ENCODE results near the gene SMIM14.
A peak's percentile ranks its signal among the peaks of the same experiment; 100 is the strongest.

The SMIM14 gene

DNA sequence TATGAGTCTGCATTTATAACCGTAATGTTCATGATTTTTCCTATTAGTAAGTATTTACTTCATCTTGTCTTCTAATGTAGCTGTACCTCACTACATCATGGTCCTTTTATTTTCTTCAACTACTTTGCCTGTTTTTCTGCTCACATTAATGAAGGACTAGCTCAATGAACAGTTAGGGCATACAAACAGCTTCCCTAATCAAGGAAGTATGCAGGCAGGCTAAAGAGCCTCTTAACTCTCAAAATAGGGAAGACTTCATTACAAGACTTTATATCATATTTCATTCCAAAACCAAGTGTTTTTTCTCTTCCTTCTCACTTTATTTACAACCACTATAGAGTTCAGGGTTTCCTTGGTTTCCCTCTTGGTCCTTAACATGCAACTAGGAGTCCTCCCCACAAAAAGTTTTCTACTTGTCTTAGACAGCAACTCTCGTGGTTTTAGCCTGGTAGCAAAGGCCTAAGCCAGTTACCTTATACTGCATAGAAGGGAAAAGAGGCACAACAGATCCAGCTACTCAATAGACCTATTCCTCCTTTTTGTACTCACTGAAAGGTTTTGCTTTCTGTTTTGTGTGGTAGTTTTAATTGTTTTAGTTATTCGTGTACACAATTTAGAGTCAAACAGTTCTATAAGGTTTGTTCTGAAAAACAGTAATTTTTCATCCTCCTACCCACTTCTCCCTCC is 40.8 kb downstream of the SMIM14 start:
- Histone ChIP-seq H3K27ac (ENCODE audit: poor library complexity, severe bottlenecking) (no peak overlapping the region), H3K4me1 (ENCODE audit: insufficient read depth, poor library complexity, severe bottlenecking) (no peaks in the 10 kb centered on the region)
- no peak for ATAC-seq (ENCODE audit: low read depth)

DNA sequence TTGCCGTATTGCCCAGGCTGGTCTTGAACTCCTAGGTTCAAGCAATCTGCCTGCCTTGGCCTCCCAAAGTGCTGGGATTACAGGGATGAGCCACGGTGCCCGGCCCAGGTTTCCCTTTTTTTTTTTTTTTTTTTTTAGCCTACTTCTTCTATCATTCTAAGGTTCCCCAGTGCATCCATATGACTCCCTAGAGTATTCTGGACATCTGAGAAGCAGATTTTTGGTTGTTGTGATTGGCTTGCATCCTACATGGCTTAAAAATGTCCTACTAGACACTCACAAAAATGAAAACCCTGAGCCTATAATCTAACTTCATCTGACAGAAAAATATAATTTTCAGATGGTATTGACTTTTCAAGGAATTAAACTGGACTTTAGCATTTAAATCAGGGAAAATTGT is 41.7 kb downstream of the SMIM14 start:
- no peaks in the 10 kb centered on the region for H3K4me1 ChIP-seq (ENCODE audit: insufficient read depth, poor library complexity, severe bottlenecking)
- H3K27ac ChIP-seq (ENCODE audit: poor library complexity, severe bottlenecking), result no peak overlapping the region
- ATAC-seq (ENCODE audit: low read depth) (no peak), DNase-seq (ENCODE audit: low spot score) (no peak)
- no peaks in the 10 kb centered on the region for H3K27me3 ChIP-seq (ENCODE audit: insufficient read depth, poor library complexity, severe bottlenecking)
- H3K36me3 ChIP-seq (ENCODE audit: low read depth), result no peaks in the 10 kb centered on the region
- no peaks in the 10 kb centered on the region for H3K9me3 ChIP-seq (ENCODE audit: severe bottlenecking)
- H3K4me3 ChIP-seq (ENCODE audit: severe bottlenecking), result no peak overlapping the region
- TF ChIP-seq, protein P1, sequence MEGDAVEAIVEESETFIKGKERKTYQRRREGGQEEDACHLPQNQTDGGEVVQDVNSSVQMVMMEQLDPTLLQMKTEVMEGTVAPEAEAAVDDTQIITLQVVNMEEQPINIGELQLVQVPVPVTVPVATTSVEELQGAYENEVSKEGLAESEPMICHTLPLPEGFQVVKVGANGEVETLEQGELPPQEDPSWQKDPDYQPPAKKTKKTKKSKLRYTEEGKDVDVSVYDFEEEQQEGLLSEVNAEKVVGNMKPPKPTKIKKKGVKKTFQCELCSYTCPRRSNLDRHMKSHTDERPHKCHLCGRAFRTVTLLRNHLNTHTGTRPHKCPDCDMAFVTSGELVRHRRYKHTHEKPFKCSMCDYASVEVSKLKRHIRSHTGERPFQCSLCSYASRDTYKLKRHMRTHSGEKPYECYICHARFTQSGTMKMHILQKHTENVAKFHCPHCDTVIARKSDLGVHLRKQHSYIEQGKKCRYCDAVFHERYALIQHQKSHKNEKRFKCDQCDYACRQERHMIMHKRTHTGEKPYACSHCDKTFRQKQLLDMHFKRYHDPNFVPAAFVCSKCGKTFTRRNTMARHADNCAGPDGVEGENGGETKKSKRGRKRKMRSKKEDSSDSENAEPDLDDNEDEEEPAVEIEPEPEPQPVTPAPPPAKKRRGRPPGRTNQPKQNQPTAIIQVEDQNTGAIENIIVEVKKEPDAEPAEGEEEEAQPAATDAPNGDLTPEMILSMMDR (IDR thresholded peaks at IDR 0.05; ENCODE audit: poor library complexity, severe bottlenecking), result no peak

More for the DNA sequence above, 40.8 kb downstream of the SMIM14 start:
- no peaks in the 10 kb centered on the region for H3K27me3 ChIP-seq (ENCODE audit: insufficient read depth, poor library complexity, severe bottlenecking)
- H3K4me3 ChIP-seq (ENCODE audit: severe bottlenecking), result no peak overlapping the region
- TF ChIP-seq, protein P1 (IDR thresholded peaks at IDR 0.05; ENCODE audit: poor library complexity, severe bottlenecking), result no peak
- no peak for DNase-seq (ENCODE audit: low spot score)
- H3K9me3 ChIP-seq (ENCODE audit: severe bottlenecking), result no peaks in the 10 kb centered on the region
- no peaks in the 10 kb centered on the region; the same call in 1 of the 2 replicates for H3K36me3 ChIP-seq (ENCODE audit: low read depth)

DNA sequence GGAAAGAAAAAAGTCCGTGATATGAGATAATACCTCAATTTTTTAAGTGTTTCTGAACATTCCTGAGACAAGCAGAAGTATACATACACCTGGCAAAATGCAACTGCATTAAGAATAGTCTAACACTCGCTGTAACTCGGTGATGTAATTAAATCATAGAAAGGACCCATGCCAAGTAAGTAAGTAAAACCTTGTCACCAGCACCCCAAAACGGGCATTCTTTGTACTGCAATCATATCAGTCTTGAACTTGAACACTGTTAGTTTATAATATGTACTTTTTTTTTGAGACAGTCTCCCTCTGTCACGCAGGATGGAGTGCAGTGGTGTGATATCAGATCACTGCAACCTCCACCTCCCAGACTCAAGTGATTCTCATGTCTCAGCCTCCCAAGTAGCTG is 47.4 kb downstream of the SMIM14 start:
- no peaks in the 10 kb centered on the region for H3K36me3 ChIP-seq (ENCODE audit: low read depth)
- TF ChIP-seq, protein P1 (IDR thresholded peaks at IDR 0.05; ENCODE audit: poor library complexity, severe bottlenecking), result peak; percentile 81
- H3K9me3 ChIP-seq (ENCODE audit: severe bottlenecking), result no peaks in the 10 kb centered on the region
- H3K27me3 ChIP-seq (ENCODE audit: insufficient read depth, poor library complexity, severe bottlenecking), result no peaks in the 10 kb centered on the region
- no peaks in the 10 kb centered on the region for H3K4me1 ChIP-seq (ENCODE audit: insufficient read depth, poor library complexity, severe bottlenecking)
- H3K4me3 ChIP-seq (ENCODE audit: severe bottlenecking), result no peak overlapping the region
- ATAC-seq (ENCODE audit: low read depth), result peak; percentile 78
- no peak for DNase-seq (ENCODE audit: low spot score)
- no peak overlapping the region for H3K27ac ChIP-seq (ENCODE audit: poor library complexity, severe bottlenecking)

DNA sequence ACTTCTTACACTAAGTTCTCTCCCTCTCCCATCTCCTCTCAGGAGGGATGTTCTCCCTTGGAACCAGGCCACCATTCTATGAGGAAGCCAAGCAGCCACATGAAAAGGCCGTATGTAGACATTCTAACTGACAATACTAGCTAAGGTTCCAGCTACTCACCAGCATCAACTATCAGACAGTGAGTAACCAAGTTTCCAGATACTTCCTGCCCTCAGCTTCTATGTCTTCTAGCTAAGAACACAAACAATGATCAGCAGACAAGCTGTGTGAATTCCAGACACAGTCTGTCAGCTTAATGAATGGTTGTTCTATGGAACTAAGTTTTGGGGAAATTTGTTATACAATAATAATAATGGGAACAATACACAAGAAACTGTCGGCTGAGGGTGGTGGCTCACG is 50.8 kb downstream of the SMIM14 start:
- ATAC-seq (ENCODE audit: low read depth), result no peak
- TF ChIP-seq, protein P1 (IDR thresholded peaks at IDR 0.05; ENCODE audit: poor library complexity, severe bottlenecking), result no peak
- H3K4me3 ChIP-seq (ENCODE audit: severe bottlenecking), result no peak overlapping the region
- no peaks in the 10 kb centered on the region for H3K9me3 ChIP-seq (ENCODE audit: severe bottlenecking)
- no peaks in the 10 kb centered on the region for H3K27me3 ChIP-seq (ENCODE audit: insufficient read depth, poor library complexity, severe bottlenecking)
- no peak overlapping the region for H3K27ac ChIP-seq (ENCODE audit: poor library complexity, severe bottlenecking)
- no peak for DNase-seq (ENCODE audit: low spot score)
- no peaks in the 10 kb centered on the region for H3K36me3 ChIP-seq (ENCODE audit: low read depth)
- H3K4me1 ChIP-seq (ENCODE audit: insufficient read depth, poor library complexity, severe bottlenecking), result no peaks in the 10 kb centered on the region

DNA sequence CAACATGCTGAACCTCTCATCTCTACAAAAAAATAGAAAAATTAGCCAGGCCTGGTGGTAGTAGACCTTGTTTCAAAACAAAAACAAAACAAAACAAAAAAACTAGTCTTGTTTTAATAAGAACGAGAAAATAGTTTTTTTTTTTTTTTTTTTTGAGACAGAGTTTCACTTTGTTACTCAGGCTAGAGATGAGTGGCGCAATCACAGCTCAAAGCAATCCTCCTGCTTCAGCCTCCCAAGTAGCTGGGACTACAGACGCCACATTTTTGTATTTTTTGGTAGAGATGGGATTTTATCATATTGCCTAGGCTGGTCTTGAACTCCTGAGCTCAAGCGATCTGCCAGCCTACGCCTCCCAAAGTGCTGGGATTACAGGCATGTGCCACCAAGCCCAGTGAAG is 63.7 kb downstream of the SMIM14 start:
- H3K4me3 ChIP-seq (ENCODE audit: severe bottlenecking), result no peak overlapping the region
- no peaks in the 10 kb centered on the region for H3K4me1 ChIP-seq (ENCODE audit: insufficient read depth, poor library complexity, severe bottlenecking)
- H3K9me3 ChIP-seq (ENCODE audit: severe bottlenecking), result no peaks in the 10 kb centered on the region
- no peak for DNase-seq (ENCODE audit: low spot score)
- ATAC-seq (ENCODE audit: low read depth), result no peak
- H3K27me3 ChIP-seq (ENCODE audit: insufficient read depth, poor library complexity, severe bottlenecking), result no peaks in the 10 kb centered on the region
- TF ChIP-seq, protein P1 (IDR thresholded peaks at IDR 0.05; ENCODE audit: poor library complexity, severe bottlenecking), result no peak
- H3K36me3 ChIP-seq (ENCODE audit: low read depth), result no peaks in the 10 kb centered on the region
- no peak overlapping the region for H3K27ac ChIP-seq (ENCODE audit: poor library complexity, severe bottlenecking)

All from RWPE2 (cell line).